NCI-H2029 treated with DMSO at 0.1 percent for 48 hours (cell line): Measurements from ENCODE around the gene FNDC3B.
"Not testable (repeated sequence)": the region's sequence is repeated elsewhere in the genome, so short reads cannot be mapped to it uniquely, and the experiment has no call there.

Source experiments
- DNase-seq: peaks from one replicate; lab custom pipeline; 2025; lab: John Stamatoyannopoulos, UW

The FNDC3B gene

DNA sequence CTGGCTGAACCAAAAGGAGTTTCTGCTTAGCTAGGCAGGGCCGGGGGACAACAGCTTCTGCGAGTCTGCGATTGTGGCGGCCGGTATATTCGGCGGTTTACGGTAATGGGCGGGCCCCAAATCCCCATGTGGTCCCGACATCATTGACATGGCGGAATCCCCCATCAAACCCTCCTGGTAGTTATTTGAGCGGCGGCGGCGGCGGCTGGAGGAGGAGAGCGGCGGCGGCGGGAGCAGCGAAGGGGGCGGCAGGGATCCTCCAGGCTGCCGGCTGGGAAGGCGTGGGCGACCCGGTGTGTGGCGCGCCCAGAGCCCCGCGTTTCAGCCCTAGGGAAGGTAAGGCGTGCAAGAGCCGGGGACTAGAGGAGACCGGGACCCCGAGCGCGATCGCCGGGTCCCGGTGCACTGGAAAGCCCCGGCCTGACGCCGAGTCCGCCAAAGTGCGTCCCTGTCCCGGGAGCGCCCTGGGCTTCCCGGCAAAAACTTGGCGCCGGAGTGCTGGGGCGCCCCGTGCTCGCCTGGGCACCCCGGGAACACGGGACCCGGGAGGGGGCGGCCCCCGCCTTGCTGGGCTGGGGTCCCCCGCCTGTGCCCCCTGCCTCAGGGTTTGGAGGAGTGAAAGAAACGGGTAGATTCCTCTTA lies at the start of gene FNDC3B:
Gene FNDC3B, plus strand, starts transcription at position 143 of the 642 bp plus-strand sequence. CDS start 72,902 bp downstream, outside the sequence.
- peak; percentile 48 for DNase-seq

DNA sequence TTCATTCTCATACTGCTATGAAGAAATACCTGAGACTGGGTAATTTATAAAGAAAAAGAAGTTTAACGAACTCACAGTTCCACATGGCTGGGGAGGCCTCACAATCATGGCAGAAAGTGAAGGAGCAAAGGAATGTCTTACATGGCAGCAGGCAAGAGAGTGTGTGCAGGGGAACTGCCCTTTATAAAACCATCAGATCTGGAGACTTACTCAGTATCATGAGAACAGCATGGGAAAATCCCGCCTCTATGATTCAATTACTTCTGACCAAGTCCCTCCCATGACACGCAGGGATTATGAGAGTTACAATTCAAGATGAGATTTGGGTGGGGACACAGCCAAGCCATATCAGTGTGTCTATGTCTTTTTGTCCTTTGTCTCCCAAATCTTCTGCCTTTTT lies 49.1 kb upstream of the FNDC3B start:
- not testable (repeated sequence) for DNase-seq

DNA sequence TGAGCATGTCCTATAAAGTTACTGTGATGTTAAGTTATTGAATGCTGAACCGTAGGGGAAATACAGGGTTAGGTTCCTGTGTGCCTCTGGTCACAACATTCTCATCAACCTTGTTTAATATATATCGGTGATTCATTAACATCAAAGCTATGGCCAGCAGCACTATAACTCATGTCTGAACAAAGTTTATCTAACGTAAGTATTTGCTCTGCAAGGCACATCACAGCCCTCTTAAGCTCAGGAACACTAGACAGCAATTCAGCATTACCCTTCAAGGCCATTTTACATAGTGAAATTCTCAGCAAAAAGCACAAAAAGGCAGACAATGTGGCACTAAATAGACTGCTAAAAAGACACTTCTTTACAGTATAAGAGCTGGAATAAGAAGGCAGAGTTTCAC lies 48.2 kb upstream of the FNDC3B start:
- DNase-seq, result no peak

DNA sequence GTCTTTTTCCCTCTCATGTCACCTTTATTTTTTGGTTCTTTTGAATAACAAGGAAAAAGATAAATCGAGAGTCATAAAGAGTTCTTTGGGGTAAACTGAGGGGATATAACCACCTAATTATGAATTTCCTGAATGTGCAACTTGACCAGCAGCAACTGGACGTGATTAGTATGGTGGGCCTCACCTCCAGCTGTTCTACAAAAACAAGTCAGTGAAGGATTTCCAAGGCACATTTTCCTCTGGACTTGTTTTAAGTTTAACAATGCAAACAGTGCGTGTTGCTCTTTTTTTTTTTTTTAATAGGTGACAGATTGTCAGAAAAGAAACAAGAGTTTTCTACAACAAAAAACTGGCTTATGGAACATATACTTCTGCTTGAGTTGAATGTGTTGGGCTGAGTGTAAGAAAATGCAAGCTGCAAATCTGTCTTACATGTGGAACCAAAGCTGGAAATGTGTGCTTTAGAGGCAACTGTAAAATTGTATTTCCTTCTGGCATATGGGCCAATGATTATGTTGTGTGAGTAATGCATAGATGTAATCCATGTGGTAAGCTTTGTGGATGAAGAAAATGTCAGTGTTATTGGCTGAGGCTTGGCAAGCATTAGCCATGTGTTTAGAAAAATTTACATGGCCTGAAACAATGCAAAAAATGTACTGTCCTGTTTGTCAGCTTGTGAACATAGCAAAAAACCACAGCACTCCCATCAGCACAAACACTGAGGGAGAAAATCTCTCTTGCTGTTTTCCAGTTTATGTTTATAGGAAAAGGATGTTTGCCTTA lies 44.5 kb upstream of the FNDC3B start:
- no peak for DNase-seq

DNA sequence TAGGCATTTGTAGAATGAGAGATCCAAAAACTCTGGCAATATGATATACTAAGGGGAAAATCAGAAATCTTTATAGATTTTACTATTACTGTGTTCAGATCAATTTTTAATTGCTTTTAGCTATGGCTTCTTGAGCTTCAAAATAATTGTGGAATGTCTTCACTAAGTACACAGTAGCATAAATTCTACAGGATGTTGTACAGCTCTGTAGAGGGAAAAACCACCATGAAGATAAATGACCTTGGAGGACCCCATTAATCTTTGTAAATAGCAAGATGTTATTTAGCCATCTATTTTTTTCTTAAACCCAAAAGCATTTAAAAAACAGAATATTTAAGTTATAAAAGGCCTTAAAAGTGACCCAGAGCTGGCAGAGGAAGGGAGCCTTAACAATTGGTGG lies 43.9 kb upstream of the FNDC3B start:
- DNase-seq, result no peak

DNA sequence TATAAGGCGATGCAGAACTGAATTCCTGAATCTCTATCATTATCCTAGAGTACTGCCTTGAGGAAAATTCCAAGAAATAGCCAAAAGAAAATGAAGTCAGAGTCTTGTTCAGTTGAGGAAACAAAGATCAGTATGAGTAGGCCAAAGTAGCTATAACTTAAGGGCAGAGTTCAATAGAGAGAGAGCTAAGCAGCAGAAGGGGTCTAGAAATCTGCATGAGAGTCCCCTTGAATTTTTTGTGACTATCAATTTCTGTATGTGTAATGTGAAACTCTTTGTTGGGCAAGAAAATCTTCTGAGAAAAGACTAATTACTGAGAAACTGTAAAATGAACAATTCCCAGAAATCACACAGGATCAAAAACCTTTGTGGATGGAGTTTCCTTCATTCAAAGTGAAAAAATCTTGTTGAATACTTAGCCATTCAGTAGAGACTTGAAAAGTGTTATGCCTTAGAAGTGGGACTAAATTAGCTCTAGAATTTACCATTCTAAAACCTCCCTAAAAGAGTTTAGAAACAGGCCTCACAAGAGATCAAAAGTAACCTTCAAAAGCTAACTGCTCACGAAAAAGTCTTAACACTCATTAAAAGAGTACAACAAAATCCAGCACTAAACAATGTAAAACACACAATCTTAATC lies 43.1 kb upstream of the FNDC3B start:
- DNase-seq, result no peak

DNA sequence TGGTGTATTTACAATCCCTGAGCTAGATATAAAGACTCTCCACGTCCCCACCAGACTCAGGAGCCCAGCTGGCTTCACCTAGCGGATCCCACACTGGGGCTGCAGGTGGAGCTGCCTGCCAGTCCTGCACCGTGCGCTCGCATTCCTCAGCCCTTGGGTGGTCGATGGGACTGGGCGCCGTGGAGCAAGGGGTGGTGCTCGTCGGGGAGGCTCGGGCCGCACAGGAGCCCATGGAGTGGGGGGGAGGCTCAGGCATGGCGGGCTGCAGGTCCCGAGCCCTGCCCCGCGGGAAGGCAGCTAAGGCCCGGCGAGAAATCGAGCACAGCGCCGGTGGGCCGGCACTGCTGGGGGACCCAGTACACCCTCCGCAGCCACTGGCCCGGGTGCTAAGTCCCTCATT lies 40.6 kb upstream of the FNDC3B start:
- DNase-seq, result not testable (repeated sequence)

DNA sequence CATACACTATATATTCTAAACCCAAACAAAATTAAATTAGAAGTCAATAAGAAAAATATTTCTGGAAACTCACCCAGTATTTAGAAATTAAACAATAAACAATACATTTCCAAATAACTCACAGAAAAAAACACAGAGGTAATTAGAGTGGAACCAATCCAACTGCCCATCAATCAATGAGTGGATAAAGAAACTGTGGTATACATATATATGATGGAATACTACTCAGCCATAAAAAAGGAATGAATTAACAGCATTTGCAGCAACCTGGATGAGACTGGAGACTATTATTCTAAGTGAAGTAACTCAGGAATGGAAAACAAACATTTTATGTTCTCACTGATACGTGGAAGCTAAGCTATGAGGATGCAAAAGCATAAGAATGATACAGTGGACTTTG lies 37.8 kb upstream of the FNDC3B start:
- DNase-seq, result not testable (repeated sequence)

DNA sequence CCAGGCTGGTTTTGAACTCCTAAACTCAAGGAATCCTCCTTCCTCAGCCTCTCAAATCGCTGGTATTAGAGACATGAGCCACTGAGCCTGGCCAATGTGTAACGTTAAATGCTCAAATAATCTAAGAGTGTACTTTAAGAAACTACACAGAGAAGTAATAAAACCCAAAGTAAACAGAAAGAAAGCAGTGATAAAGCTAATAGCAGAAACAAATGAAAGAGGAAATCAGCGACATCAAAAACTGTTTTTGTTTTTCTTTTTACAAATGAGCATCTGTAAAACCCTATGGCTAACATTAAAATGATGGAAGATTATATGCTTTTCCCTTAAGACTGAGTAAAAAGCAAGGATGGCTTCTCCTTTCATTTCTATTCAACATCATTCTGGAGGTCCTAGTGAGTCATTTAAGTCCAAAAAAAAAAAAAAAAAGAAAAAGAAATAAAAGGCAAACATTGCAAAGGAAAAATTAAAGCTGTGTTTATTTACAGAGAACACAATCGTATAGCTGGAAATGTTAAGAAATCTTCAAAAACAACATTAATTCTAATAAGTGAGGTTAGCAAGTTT lies 36.8 kb upstream of the FNDC3B start:
- DNase-seq, result no peak

DNA sequence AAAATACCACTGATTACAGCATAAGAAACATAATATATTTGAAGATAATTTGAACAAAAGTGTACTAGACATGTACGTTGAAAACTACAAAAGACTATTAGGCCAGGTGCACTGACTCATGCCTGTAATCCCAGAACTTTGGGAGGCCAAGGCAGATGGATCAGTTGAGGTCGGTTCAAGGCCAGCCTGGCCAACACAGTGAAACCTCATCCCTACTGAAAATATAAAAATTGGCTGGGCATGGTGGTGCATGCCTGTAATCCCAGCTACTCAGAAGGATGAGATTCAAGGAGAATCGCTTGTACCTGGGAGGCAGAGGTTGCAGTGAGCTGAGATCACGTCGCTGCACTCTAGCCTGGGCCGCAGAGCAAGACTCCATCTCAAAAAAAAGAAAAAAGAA lies 36.2 kb upstream of the FNDC3B start:
- no peak for DNase-seq

DNA sequence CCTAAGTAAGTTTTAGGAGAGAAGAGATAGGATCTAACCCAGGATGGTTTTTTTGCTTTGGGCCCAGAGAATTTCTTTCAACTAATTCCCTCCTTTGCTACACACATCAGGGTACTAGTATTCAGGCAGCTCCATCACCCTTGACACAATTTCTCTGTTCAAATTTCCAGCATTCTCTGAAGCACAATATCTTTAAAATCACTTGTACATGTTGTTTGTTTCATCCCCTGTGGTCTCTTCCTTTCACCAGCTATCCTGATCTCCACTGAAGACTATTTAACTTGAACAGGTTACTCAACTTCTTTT lies 32.4 kb upstream of the FNDC3B start:
- DNase-seq, result no peak

DNA sequence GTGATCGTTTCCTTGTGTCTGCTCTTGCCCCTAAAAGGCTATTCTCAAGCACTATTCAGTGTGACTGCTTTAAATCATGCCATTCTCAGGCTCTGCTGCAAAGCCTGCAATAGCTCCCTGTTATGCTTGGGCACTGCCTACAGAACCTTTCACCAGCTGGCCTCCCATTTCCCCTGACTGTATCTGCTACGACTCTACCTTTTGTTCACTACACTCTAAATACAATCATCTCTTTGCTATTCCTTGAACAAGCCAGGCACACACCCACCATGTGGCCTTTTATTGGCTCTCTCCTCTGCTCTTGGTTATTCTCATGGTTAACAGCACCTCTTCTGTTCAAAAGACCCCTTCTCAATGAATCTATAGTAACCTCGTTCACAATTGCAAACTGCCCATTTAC lies 29.6 kb upstream of the FNDC3B start:
- peak; percentile 62 for DNase-seq

DNA sequence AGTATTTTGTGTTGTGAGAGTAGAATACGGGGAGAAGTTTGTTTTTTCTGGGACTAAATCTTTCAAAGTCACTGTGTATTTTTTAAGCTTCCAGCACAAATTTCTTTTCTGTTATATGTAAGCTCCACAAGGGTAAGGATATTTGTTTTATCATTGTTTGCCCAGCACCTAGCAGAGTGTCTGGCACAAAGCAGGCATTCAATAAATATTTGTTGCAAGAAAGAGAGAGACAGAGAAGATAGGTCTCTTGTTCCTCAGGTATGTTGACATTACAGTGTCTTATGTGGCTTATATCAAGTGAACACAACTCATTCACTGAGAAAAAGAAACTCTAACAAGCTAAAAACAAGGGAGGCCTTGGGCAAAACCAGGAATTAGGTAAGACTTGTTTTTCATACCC lies 26.6 kb upstream of the FNDC3B start:
- DNase-seq, result no peak

DNA sequence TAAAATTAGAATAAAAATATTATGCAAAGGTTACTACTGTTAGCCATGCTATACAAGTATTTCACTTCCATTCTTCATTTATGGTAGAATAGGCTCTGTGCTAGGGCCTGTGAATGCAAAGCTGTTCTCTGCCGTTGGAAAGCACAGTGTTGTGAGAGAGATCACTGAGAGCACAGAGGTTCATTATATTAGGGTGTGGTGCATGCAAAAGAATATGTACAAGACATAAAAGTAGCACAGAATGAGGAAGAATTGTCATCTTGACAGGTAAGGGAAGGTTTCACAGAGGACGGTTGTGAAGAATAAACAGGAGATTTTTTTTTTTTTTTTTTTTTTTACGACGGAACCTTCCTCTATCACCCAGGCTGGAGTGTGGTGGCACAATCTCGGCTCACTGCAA lies 25.2 kb upstream of the FNDC3B start:
- no peak for DNase-seq

DNA sequence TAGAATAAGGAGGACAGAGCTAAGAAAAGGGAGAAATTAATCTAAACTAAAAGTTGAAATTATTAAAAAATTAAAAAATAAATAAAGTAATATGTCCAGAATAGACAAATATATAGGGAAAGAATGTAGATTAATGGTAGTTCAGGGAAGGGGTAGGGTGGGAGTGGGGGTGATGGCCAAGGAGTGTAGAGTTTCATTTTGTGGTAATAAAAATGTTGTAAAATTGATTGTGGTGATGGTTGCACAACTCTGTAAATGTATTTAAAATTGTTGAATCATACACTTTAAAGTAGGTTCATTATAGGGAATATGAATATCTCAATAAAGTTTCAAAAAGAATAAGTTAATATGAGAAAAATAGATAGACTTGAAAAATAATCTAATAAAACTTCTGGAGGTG lies 21.0 kb upstream of the FNDC3B start:
- DNase-seq, result no peak

DNA sequence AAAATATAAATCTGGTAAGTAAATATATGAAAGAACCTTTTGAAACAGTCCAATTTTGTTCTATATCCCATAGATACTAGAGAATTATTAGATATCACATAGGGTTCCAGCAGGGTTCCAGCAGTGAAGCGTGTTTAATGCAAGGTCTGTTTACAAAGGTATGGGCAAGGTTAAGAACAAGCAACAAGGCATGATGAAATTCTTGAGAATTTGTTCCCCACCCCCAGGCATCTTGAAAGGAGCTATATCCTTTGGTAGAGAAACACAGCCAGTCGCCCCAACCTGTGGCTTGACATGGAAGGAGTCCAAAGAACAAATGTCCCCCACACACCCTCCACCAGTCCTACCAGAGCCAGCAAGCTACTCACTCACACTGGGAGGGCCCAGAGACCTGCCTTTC lies 18.6 kb upstream of the FNDC3B start:
- no peak for DNase-seq

DNA sequence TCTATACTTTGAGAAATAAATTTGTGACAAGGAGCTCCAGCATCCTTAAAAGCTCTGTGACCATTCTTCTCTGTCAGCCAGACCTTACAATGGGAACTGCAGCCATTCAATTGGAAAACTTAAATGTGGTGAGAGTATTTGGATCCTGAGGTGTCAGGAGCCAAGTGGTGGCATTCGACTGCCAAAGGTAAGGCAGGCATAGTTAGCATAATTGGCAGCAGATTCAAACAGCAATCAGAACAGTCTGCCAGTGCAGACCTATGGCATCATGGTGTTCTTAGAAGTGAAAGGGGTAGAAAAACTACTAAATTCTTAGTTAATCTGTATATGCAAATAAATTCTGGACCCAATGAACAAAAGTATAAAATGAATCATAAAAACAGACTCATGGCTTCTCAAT lies 18.2 kb upstream of the FNDC3B start:
- no peak for DNase-seq

DNA sequence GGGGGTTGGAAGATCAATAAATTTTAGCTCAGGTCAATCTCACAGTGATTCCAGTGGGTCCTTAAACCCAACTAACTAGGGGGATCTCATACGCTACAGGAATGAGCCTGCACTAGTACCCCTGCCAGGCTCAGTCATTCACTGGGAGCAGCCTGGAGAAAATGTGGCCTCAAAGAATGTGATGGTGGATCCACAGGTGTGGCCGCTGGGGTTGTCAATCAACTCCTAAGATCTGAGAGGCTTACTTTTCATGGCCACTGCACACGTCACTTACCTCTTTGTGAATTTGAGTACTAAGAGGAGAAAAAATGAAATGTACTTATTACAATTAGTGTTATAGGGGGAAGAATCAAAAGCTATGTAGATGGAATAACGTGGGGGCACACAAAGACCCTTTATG lies 17.5 kb upstream of the FNDC3B start:
- DNase-seq, result no peak

DNA sequence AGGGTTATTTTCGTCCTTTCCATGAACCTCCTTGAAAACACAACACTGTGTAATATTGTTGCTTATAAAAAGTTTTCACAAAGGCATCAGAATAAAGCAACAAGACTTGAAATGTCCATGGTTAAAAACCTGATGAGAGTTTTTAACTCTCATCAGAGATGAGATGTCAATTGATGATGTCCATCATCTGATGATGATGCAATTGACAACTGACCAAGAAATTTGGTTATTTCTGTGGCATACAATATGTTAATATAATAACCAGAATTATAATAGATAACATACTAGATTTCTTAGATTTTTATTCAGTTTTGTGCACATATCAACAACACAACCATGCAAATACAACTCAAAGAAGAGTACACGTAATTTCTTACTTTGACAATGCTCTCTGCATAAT lies 15.5 kb upstream of the FNDC3B start:
- DNase-seq, result no peak

DNA sequence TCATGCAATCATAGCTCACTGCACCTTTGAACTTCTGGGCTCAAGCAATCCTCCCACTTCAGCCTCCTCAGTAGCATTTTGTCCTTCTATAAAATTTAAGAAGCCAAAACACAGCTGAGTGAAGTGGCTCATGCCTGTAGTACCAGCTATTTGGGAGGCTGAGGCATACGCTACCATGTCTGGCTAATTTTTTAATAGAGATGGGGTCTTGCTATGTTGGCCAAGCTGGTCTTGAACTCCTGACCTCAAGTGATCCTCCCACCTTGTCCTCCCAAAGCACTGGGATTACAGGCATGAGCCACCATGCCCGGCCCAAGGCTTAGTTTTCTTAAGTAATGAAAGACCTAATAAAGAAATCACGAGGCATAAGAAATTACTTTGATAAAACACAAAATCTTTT lies 14.7 kb upstream of the FNDC3B start:
- no peak for DNase-seq

DNA sequence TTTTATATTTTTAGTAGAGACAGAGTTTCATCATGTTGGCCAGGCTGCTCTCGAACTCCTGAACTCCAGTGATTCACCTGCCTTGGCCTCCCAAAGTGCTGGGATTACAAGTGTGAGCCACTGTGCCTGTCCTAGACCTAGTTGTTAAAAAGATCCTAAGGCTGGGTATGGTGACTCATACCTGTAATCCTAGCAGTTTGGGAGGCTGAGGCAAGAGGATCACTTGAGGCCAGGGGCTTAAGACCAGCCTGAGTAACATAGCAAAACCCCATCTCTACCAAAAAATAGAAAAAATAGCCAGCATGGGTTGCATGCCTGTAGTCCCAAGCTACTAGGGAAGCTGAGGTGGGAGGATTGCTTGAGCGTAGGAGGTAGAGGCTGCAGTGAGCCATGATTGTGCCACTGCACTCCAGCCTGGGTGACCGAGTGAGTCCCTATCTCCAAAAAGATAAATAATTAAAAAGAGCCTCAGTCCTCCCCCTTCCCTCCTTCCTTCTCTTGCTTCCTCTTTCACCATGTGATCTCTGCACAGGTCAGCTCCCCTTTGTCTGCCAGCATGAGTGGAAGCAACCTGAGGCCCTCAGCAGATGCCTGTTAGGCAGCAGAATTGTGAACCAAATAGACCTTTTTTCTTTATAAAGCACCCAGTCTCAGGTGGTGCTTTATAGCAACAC lies 9.8 kb upstream of the FNDC3B start:
- DNase-seq, result peak; percentile 74

DNA sequence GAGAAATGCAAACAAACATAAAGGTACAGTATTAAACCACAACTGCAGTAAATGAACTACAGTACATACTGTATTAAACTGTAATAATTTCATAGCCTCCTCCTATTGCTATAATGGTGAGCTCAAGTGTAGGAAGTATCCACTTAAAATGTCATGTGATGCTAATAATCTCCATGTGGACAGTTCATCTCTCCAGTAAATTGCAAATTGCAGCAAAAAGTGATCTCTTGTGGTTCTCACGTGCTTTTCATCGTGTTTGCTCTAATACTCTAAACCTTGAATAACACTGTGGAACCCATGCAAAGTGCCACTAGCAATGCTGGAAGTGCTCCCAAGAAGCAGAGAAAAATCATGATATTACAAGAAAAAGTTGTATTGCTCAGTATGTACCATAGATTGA lies 9.2 kb upstream of the FNDC3B start:
- peak; percentile 74 for DNase-seq

DNA sequence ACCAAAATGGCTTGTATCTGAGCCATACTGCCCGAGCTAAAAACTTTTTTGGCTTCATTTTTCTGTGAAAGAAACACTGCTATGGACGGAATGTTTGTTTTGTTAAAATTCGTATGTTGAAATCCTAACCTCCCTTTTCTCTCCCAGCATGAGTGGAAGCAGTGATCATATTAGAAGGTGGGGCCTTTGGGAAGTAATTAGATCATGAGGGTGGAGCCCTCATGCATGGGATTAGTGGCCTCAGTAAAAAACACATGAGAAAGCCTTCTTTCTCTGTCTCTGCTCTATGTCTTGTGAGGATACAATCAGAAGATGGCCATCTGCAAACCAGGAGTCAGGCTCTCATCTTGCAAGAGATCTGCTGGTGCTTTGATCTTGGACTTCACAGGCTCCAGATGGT lies 7.4 kb upstream of the FNDC3B start:
- DNase-seq, result no peak
